HG03469 (cell line): ENCODE data around the gene ECD.
"Not testable (repeated sequence)": the region's sequence is repeated elsewhere in the genome, so short reads cannot be mapped to it uniquely, and the experiment has no call there.

Source experiments
- ATAC-seq: cut with Tn5 transposase; IDR thresholded peaks from one replicate; pipeline ENCODE4 v1.9.1; 2021; ENCODE audit warnings: mild to moderate bottlenecking, moderate library complexity, moderate number of reproducible peaks; ENCODE audit not compliant: unreplicated experiment

Gene ECD

GRCh38 chr10:73161079-73161478 lies 6.7 kb downstream of the ECD start:
- no peak for ATAC-seq

GRCh38 chr10:73159038-73159648 lies 8.7 kb downstream of the ECD start:
- ATAC-seq, result no peak

- ATAC-seq, result no peak
These were observed 11.8 kb downstream of the ECD start for GRCh38 chr10:73156054-73156453.

GRCh38 chr10:73152009-73152408 lies 15.8 kb downstream of the ECD start:
- ATAC-seq, result no peak

- not testable (repeated sequence) for ATAC-seq
These were observed 17.0 kb downstream of the ECD start for GRCh38 chr10:73150633-73151413.

GRCh38 chr10:73141603-73142002 lies 26.2 kb downstream of the ECD start:
- no peak for ATAC-seq

- ATAC-seq, result no peak
These were observed 28.6 kb downstream of the ECD start for GRCh38 chr10:73139251-73139650.

GRCh38 chr10:73136627-73137026 lies 31.2 kb downstream of the ECD start:
- ATAC-seq, result no peak

- no peak for ATAC-seq
These were observed 33.1 kb downstream of the ECD start for GRCh38 chr10:73134727-73135126.

- ATAC-seq, result no peak
These were observed 35.7 kb downstream of the ECD start for GRCh38 chr10:73131913-73132686.

GRCh38 chr10:73131301-73131700 lies 36.5 kb downstream of the ECD start:
- no peak for ATAC-seq

- ATAC-seq, result no peak
These were observed 41.5 kb downstream of the ECD start for GRCh38 chr10:73126343-73126742.

GRCh38 chr10:73119952-73120351 lies 47.9 kb downstream of the ECD start:
- no peak for ATAC-seq

- ATAC-seq, result no peak
These were observed 48.4 kb downstream of the ECD start for GRCh38 chr10:73119457-73119856.

- ATAC-seq, result peak; percentile 78
These were observed 49.6 kb downstream of the ECD start for GRCh38 chr10:73117976-73118743.

GRCh38 chr10:73116017-73116416 lies 51.8 kb downstream of the ECD start:
- ATAC-seq, result no peak

- ATAC-seq, result no peak
These were observed 54.3 kb downstream of the ECD start for GRCh38 chr10:73113551-73113950.

- ATAC-seq, result not testable (repeated sequence)
These were observed 55.8 kb downstream of the ECD start for GRCh38 chr10:73112032-73112431.

- peak; percentile 57 for ATAC-seq
These were observed 57.4 kb downstream of the ECD start, which contains the start of gene NUDT13 for GRCh38 chr10:73110345-73110849. Gene NUDT13 (plus strand): TSS chr10:73110455. CDS start chr10:73114366, 3,911 bp downstream.

GRCh38 chr10:73109248-73109652 lies 58.6 kb downstream of the ECD start:
- not testable (repeated sequence) for ATAC-seq

- ATAC-seq, result no peak
These were observed 61.5 kb downstream of the ECD start for GRCh38 chr10:73106301-73106700.
